Measurements from ENCODE around the gene SPATA25.
A peak's percentile ranks its signal among the peaks of the same experiment; 100 is the strongest.
"Not testable (repeated sequence)": the region's sequence is repeated elsewhere in the genome, so short reads cannot be mapped to it uniquely, and the experiment has no call there.

SPATA25 gene

GRCh38 chr20:45890077-45890984 is 2.9 kb upstream of the SPATA25 start:
- Mint-ChIP-seq H3K27me3 (no peaks in the 10 kb centered on the region), H3K9me3 (no peaks in the 10 kb centered on the region), H3K4me1 (peaks cover 47% of the 10 kb centered on the region), H3K27ac (peak overlapping the region; percentile 95), H3K4me3 (peak overlapping the region; percentile 93), H3K36me3 (peaks cover 3% of the 10 kb centered on the region)

DNA sequence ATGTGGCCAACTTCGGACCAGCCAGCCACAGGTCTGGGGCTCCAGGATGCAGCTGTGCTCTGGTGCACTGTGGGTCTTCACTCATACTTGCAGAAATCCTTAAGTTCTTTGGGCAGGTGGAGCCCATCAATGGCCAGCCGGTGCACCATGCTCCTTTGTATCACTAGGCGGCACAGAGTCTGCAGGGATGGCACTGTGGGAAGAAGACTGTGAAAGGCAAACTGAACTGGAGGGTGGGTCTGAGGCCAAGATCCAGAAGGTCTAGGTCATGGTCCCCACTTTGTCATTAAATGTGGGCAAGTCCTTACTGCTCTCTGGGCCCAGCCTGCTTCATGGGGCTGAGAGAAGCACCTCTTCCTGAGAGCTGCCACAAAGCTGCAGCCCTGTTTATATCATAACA is 1.3 kb upstream of the SPATA25 start:
- peaks cover 54% of the 10 kb centered on the region for H3K4me1 Mint-ChIP-seq

DNA sequence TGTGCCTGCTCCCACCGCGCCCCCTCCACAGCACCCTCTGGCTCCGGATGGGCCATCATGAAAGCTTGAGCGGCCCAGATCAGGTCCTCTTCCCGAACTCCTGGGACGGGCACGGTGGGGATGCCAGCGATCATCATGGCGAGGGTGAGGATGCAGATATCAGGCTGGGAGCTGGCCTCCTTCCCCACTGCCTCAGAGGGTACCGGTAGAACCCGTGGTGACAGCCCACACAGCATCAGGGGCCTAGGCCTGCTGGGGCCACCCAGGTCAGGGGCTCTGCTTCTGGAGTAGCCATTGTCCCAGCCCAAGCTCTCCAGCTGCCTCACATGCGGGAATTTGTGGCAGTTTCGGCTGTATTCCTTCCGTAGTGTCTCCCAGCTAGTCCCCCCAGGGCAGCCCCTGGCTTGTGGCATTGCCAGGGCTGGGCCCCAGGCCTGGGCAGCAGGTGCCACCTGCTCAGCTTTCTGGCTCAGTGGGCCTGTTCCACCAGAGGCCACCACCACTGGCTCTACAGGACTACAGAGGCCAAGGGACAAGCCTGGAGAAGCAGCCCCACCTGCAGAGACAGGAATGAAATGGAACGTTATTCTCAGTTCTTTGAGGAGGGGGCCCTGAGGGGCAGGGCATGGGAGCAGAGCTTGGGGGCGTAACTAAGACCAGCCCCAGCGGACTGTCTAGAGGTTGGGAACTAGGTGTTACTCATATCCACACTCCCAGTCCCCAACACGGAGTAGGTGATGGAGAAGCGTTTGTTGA is 654 bp downstream of the SPATA25 start:
- no peaks in the 10 kb centered on the region for H3K9me3 Mint-ChIP-seq
- H3K27me3 Mint-ChIP-seq: no peaks in the 10 kb centered on the region
- peaks cover 57% of the 10 kb centered on the region for H3K4me1 Mint-ChIP-seq
- no peak overlapping the region for H3K4me3 Mint-ChIP-seq
- peak overlapping the region; percentile 59 for H3K27ac Mint-ChIP-seq
- H3K36me3 Mint-ChIP-seq: peaks cover 14% of the 10 kb centered on the region

More for the DNA sequence above, 1.3 kb upstream of the SPATA25 start:
- Mint-ChIP-seq H3K27me3 (no peaks in the 10 kb centered on the region), H3K36me3 (peaks cover 6% of the 10 kb centered on the region), H3K9me3 (no peaks in the 10 kb centered on the region), H3K27ac (peak overlapping the region; percentile 23), H3K4me3 (no peak overlapping the region)

DNA sequence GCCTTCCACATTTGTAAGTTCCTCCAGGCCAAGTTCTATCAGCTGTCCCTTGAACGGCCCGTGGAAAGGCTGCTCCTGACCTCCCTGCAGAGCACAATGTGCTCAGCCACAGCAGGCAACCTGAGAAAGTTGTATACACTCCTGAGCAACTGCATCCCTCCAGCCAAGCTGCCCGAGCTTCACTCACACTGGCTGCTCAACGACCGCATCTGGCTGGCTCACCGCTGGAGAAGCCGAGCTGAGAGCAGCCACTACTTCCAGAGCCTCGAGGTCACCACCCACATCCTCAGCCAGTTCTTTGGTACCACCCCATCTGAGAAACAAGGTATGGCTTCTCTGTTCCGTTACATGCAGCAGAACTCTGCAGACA is 4.3 kb downstream of the SPATA25 start:
- H3K27ac Mint-ChIP-seq: peak overlapping the region; percentile 81
- H3K4me1 Mint-ChIP-seq: peaks cover 51% of the 10 kb centered on the region
- peak overlapping the region; percentile 55 for H3K4me3 Mint-ChIP-seq
- no peaks in the 10 kb centered on the region for H3K9me3 Mint-ChIP-seq
- H3K36me3 Mint-ChIP-seq: peaks cover 14% of the 10 kb centered on the region
- H3K27me3 Mint-ChIP-seq: no peaks in the 10 kb centered on the region

GRCh38 chr20:45882469-45883099 is 4.8 kb downstream of the SPATA25 start:
- Mint-ChIP-seq H3K4me1 (peaks cover 49% of the 10 kb centered on the region), H3K27ac (peak overlapping the region; percentile 81)

GRCh38 chr20:45880988-45881788 is 6.2 kb downstream of the SPATA25 start, which contains the start of gene ZSWIM1:
TSS of gene ZSWIM1 (plus strand) at chr20:45881227. CDS start at chr20:45882593, 1,366 bp downstream.
- Mint-ChIP-seq H3K27me3 (no peaks in the 10 kb centered on the region), H3K4me3 (peak within 1 kb of the TSS; percentile 91), H3K36me3 (peaks cover 13% of the 10 kb centered on the region), H3K4me1 (peaks cover 45% of the 10 kb centered on the region), H3K9me3 (no peaks in the 10 kb centered on the region), H3K27ac (peak within 1 kb of the TSS; percentile 91)

More at GRCh38 chr20:45882469-45883099, 4.8 kb downstream of the SPATA25 start:
- Mint-ChIP-seq H3K4me3 (peak overlapping the region; percentile 84), H3K9me3 (no peaks in the 10 kb centered on the region), H3K27me3 (no peaks in the 10 kb centered on the region), H3K36me3 (peaks cover 12% of the 10 kb centered on the region)

- Mint-ChIP-seq H3K4me1 (peaks cover 23% of the 10 kb centered on the region), H3K4me3 (no peak overlapping the region), H3K27ac (no peak overlapping the region), H3K27me3 (no peaks in the 10 kb centered on the region), H3K36me3 (peaks cover 7% of the 10 kb centered on the region), H3K9me3 (no peaks in the 10 kb centered on the region)
Measured at GRCh38 chr20:45878076-45878761, 9.2 kb downstream of the SPATA25 start.

DNA sequence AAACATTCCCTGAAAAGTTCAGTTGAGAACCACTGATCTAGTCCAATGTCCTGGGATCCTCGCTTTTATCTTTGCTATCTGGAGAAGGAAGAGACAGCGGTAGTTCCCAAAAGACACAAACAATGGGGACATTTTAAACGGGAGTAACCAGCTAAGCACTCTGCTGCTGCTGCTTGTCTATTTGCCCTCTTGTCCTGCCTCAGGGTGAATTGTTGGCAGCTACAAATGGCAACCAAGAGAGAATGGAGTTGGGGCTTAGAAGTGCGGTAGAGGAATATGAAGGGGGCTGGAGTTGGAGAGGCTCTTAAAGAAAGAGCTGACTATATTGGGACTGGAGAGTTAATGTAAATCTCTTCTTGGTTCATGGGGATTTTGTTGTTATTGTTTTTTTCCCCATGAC is 12.8 kb downstream of the SPATA25 start:
- H3K4me1 Mint-ChIP-seq: no peaks in the 10 kb centered on the region
- no peak overlapping the region for H3K27ac Mint-ChIP-seq
- no peak overlapping the region for H3K4me3 Mint-ChIP-seq
- H3K9me3 Mint-ChIP-seq: no peaks in the 10 kb centered on the region
- peaks cover 3% of the 10 kb centered on the region for H3K36me3 Mint-ChIP-seq
- H3K27me3 Mint-ChIP-seq: no peaks in the 10 kb centered on the region

- not testable (repeated sequence) for H3K9me3 Mint-ChIP-seq, H3K4me1 Mint-ChIP-seq, H3K27me3 Mint-ChIP-seq, H3K4me3 Mint-ChIP-seq, H3K36me3 Mint-ChIP-seq, H3K27ac Mint-ChIP-seq
Measured at GRCh38 chr20:45874104-45874481, 13.3 kb downstream of the SPATA25 start.

DNA sequence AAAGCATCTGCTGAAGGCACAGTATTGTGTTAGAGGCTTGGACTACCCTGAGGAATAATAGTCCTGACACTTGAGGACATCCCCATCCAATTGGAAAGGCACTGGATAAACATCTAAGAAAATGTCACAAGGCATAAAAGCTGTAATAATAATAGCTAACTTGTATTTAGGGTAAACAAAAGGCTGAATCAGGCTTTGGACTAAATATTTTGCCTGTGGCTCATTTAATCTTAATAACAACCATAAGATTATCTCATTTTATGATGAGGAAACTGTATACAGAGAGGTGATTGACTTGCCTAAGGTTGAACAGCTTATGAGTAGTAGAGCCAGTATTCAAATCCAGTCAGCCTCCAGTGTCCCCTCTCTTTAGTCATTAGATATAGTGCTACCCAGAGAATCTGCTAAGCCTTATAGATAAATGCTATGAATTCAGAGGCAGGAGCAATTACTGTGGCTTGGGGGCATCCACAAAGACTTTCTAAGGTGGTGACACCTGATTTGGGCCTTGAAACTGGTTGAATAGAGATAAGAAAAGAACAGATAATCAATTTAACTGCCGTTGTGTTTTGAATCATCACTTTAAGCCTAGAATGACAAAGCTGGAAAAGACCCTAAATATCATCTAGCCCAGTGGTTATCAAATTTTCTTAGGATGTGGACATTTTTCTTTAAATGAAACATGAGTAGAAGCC is 13.9 kb downstream of the SPATA25 start:
- H3K27me3 Mint-ChIP-seq: no peaks in the 10 kb centered on the region
- H3K27ac Mint-ChIP-seq: no peak overlapping the region
- peaks cover 3% of the 10 kb centered on the region for H3K36me3 Mint-ChIP-seq
- no peaks in the 10 kb centered on the region for H3K9me3 Mint-ChIP-seq
- H3K4me3 Mint-ChIP-seq: no peak overlapping the region
- H3K4me1 Mint-ChIP-seq: no peaks in the 10 kb centered on the region

DNA sequence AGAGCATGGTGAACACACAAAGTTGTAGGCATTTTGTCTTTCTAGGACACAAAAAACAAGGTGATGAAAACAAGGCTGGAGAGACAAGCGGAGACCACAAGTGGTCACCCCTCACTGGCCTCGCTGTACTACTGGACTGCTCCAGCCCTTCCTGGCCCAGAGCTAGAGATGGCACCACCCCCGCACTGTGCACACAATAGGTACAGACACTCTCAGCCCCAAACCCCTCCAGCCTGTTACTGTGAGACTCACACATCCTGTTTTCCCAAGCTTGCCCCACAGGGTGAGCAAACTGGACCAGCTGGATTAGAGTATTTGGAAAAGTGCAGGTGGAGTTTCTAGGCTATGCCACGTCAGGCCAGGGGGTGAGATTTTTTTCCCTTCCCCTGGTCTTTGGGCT is 14.8 kb downstream of the SPATA25 start:
- H3K4me1 Mint-ChIP-seq: no peaks in the 10 kb centered on the region
- H3K27me3 Mint-ChIP-seq: no peaks in the 10 kb centered on the region
- H3K27ac Mint-ChIP-seq: no peak overlapping the region
- peaks cover 3% of the 10 kb centered on the region for H3K36me3 Mint-ChIP-seq
- H3K9me3 Mint-ChIP-seq: no peaks in the 10 kb centered on the region
- no peak overlapping the region for H3K4me3 Mint-ChIP-seq

DNA sequence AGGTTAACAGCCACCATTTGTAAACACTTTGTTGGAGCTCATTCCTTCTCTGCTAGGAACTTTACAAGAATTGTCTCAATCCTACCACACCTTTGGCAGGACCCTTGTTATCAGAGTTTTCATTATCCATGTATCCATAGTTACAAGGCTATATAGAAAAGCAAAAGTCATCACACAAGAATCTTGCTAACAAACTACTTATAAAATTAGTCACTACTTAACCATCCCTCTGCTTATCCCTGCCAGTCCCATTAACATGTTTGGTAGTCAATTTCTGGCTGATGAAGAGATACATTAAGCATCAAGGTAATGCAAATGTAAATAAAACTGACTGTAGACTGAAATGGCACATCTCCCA is 19.6 kb downstream of the SPATA25 start:
- H3K36me3 Mint-ChIP-seq: peaks cover 1% of the 10 kb centered on the region
- no peaks in the 10 kb centered on the region for H3K9me3 Mint-ChIP-seq
- H3K4me1 Mint-ChIP-seq: peaks cover 3% of the 10 kb centered on the region
- H3K27ac Mint-ChIP-seq: no peak overlapping the region
- no peaks in the 10 kb centered on the region for H3K27me3 Mint-ChIP-seq
- no peak overlapping the region for H3K4me3 Mint-ChIP-seq

DNA sequence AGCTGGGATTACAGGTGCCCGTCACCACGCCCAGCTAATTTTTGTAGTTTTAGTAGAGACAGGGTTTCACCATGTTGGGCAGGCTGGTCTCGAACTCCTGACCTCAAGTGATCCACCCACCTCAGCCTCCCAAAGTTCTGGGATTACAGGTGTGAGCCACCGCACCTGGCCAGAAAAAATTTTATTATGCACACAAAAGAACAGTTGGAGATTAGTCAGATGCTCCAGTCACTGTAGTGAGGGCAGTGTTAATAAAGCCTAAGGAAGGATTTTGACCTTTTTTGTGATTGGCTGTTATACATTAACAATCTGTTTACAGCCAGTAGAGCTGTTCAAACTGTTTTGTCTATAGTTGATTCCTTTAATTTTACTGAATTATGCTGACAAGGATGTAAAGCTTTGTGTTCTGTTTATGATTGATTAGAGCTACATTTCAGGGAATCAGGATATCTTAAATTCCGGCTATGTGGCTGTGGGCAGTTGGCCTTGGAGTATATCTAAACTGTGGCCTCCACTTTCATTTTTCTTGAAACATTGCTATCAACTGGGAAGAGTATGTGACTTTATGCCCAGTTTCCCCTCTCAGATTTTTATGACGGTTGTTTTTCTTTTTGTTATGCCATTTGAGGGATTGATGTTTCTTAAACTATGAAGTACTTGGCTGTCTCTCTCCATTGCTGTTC is 20.1 kb downstream of the SPATA25 start:
- Mint-ChIP-seq H3K4me3 (no peak overlapping the region), H3K27ac (no peak overlapping the region), H3K27me3 (no peaks in the 10 kb centered on the region), H3K9me3 (no peaks in the 10 kb centered on the region), H3K4me1 (peaks cover 3% of the 10 kb centered on the region), H3K36me3 (peaks cover under 1% of the 10 kb centered on the region)

GRCh38 chr20:45866454-45866853 is 21.0 kb downstream of the SPATA25 start:
- no peaks in the 10 kb centered on the region for H3K9me3 Mint-ChIP-seq
- H3K27ac Mint-ChIP-seq: no peak overlapping the region
- H3K36me3 Mint-ChIP-seq: no peaks in the 10 kb centered on the region
- no peak overlapping the region for H3K4me3 Mint-ChIP-seq
- H3K4me1 Mint-ChIP-seq: peaks cover 3% of the 10 kb centered on the region
- H3K27me3 Mint-ChIP-seq: no peaks in the 10 kb centered on the region

Data from activated naive CD4-positive, alpha-beta T cell treated with anti-CD3 and anti-CD28 coated beads, Interleukin-2, amount 50 U/mL, for 24 hours (primary cell).